K562 (cell line): ENCODE measurements around the gene RPS2. TPM values are rescaled to one million over a fixed set of nuclear protein-coding genes. Genes with fewer than 3 reads are reported as not detected.

Experiments
- ARID2 ChIP-seq: fragments of 450-650 bp; IDR thresholded peaks from 2 replicates; pipeline ENCODE4 v1.6.1; 2017; ENCODE audit warnings: antibody characterized with exemption, mild to moderate bottlenecking
- CBFB ChIP-seq: sonication (generic); formaldehyde crosslinking; IDR thresholded peaks from 2 replicates; pipeline ENCODE4 v1.4.0; 2020; ENCODE audit warnings: mild to moderate bottlenecking, missing genetic modification reagents
- CREBBP ChIP-seq: IDR thresholded peaks from one replicate; pipeline ENCODE4 v1.6.1; 2012; ENCODE audit warnings: low read depth, mild to moderate bottlenecking, control low read depth, inconsistent platforms, low read length
- CTCF ChIP-seq, 3 experiments: IDR thresholded peaks in 2 of 3; conservative IDR thresholded peaks in 1 of 3; 2 replicates each; pipeline ENCODE4 v1.5.1; 2011 to 2012; ENCODE audit warnings: low read length in 3 of 3, mild to moderate bottlenecking in 3 of 3, control low read depth in 2 of 3, improper control_type of control experiment in 1 of 3, inconsistent platforms in 1 of 3, low read depth in 1 of 3, mixed read lengths in 1 of 3, moderate library complexity in 1 of 3; ENCODE audit not compliant: insufficient read depth in 2 of 3
- DEAF1 ChIP-seq: fragments of 450-650 bp; formaldehyde crosslinking; IDR thresholded peaks from 2 replicates; pipeline ENCODE4 v1.4.0; 2020; ENCODE audit warnings: mild to moderate bottlenecking, moderate library complexity
- E2F8 ChIP-seq: fragments of 450-650 bp; IDR thresholded peaks from 2 replicates; pipeline ENCODE4 v1.7.1; 2018; ENCODE audit warnings: mild to moderate bottlenecking, low read depth; ENCODE audit not compliant: partially characterized antibody
- HMBOX1 ChIP-seq: sonication (generic); IDR thresholded peaks from 2 replicates; pipeline ENCODE4 v1.6.1; 2016
- IRF1 ChIP-seq: sonication (generic); formaldehyde crosslinking; IDR thresholded peaks from 2 replicates; pipeline ENCODE4 v1.8.0; 2022; ENCODE audit warnings: missing genetic modification reagents, mild to moderate bottlenecking, borderline replicate concordance
- NFE2 ChIP-seq: IDR thresholded peaks from 2 replicates; pipeline ENCODE4 v1.6.1; 2014; ENCODE audit warnings: antibody characterized with exemption, low read depth
- NONO ChIP-seq, 2 experiments: fragments of 200-400 bp in 1 of 2; fragments of 450-650 bp in 1 of 2; formaldehyde crosslinking in 1 of 2; IDR thresholded peaks; 2 replicates each; pipeline ENCODE4 v1.6.1; 2017; ENCODE audit warnings: low read depth in 2 of 2, mild to moderate bottlenecking in 2 of 2, moderate library complexity in 2 of 2, low read length in 1 of 2
- USF1 ChIP-seq: sonication (generic); formaldehyde crosslinking; IDR thresholded peaks from 2 replicates; pipeline ENCODE4 v1.9.0; 2022; ENCODE audit warnings: mild to moderate bottlenecking, missing genetic modification reagents
- ZNF134 ChIP-seq: fragments of 250-450 bp; sonication (Bioruptor Pico); conservative IDR thresholded peaks from 2 replicates; pipeline ENCODE4 v1.4.0; 2020
- ZNF224 ChIP-seq: sonication (generic); formaldehyde crosslinking; IDR thresholded peaks from 2 replicates; pipeline ENCODE4 v1.8.0; 2022; ENCODE audit warnings: mild to moderate bottlenecking, missing genetic modification reagents
- ZNF3 ChIP-seq: fragments of 250-450 bp; sonication (Bioruptor Pico); IDR thresholded peaks from 2 replicates; pipeline ENCODE4 v1.5.0; 2021; ENCODE audit warnings: mild to moderate bottlenecking, moderate library complexity
- ZNF347 ChIP-seq: fragments of 450-650 bp; formaldehyde crosslinking; IDR thresholded peaks from 2 replicates; pipeline ENCODE4 v1.4.0; 2020; ENCODE audit warnings: low read depth, mild to moderate bottlenecking, moderate library complexity
- ZNF507 ChIP-seq: conservative IDR thresholded peaks from 2 replicates; pipeline ENCODE4 v1.6.1; 2017; ENCODE audit warnings: missing genetic modification characterization, missing compliant biosample characterization
- ZNF589 ChIP-seq: fragments of 200-800 bp; sonication (Bioruptor generic); IDR thresholded peaks from 2 replicates; pipeline ENCODE4 v1.6.1; 2016; ENCODE audit warnings: low read depth, missing genetic modification characterization, missing compliant biosample characterization
- ZNF695 ChIP-seq: fragments of 450-650 bp; formaldehyde crosslinking; IDR thresholded peaks from 2 replicates; pipeline ENCODE4 v1.4.0; 2020; ENCODE audit warnings: mild to moderate bottlenecking, moderate library complexity
- polyA plus RNA-seq, 8 experiments: library from polyadenylated mRNA; depleted of rRNA in 4 of 8; stranded (reverse) in 5 of 8; unstranded in 3 of 8; fragments of >200 nt; fragmentation: Nextera tagmentation in 2 of 8; fragmentation: Illumina TruSeq in 1 of 8; extraction: Ambion mirVana in 2 of 8; extraction: Trizol in 1 of 8; gene quantifications; 2 replicates each; pipeline versions ENCODE4 v1.2.1 to v1.2.3, GENCODE V29; 2011 to 2014; ENCODE audit warnings: inconsistent platforms in 1 of 8, missing spikeins in 1 of 8
- total RNA-seq, 7 experiments: library from RNA; depleted of rRNA in 6 of 7; stranded (reverse); fragments of >200 nt in 6 of 7; fragmentation: Illumina TruSeq in 2 of 7; extraction: Trizol in 2 of 7; gene quantifications; 2 replicates each; pipeline versions ENCODE4 v1.2.1 to v1.2.3, GENCODE V29; 2011 to 2021; ENCODE audit warnings: low replicate concordance in 1 of 7

RPS2 gene
- total and polyA plus RNA-seq, 9 of the 15 experiments (the other 6 are each of a cell fraction or from before 2014, with no cell fraction given), result 834 to 4,794 (median 3,793) TPM

- TF ChIP-seq DEAF1 (CRISPR knock-in tag) (peak; percentile 88), NONO (IDR thresholded peaks at IDR 0.05; ENCODE audit: low read depth in 2 of 2, low read length in 1 of 2) (peak in 1 of 2 experiments; percentile 88; a peak in 2 of 4 replicates), ZNF224 (CRISPR knock-in tag) (no peak), IRF1 (CRISPR knock-in tag) (no peak), ARID2 (no peak), ZNF3 (CRISPR knock-in tag) (no peak), ZNF347 (CRISPR knock-in tag) (no peak), HMBOX1 (no peak), ZNF134 (CRISPR knock-in tag) (no peak), E2F8 (no peak), USF1 (CRISPR knock-in tag) (peak; percentile 47; the same call in 1 of the 2 replicates), ZNF589 (CRISPR knock-in tag) (no peak), CREBBP (no peak), ZNF507 (tag) (no peak), CBFB (CRISPR knock-in tag) (peak; percentile 56; the same call in 1 of the 2 replicates), NFE2 (no peak), ZNF695 (CRISPR knock-in tag) (no peak), CTCF (IDR thresholded peaks at IDR 0.05 in 2 of 3, conservative IDR thresholded peaks at IDR 0.05 in 1 of 3; ENCODE audit: insufficient read depth in 2 of 3, low read depth in 1 of 3, low read length in 3 of 3) (peak; percentile 79 to 99 (median 98))
Observed at GRCh38 chr16:1929578-1930337, 34.9 kb downstream of the RPS2 start (continued).
